ENCODE measurements around the gene MPHOSPH6.

DNA sequence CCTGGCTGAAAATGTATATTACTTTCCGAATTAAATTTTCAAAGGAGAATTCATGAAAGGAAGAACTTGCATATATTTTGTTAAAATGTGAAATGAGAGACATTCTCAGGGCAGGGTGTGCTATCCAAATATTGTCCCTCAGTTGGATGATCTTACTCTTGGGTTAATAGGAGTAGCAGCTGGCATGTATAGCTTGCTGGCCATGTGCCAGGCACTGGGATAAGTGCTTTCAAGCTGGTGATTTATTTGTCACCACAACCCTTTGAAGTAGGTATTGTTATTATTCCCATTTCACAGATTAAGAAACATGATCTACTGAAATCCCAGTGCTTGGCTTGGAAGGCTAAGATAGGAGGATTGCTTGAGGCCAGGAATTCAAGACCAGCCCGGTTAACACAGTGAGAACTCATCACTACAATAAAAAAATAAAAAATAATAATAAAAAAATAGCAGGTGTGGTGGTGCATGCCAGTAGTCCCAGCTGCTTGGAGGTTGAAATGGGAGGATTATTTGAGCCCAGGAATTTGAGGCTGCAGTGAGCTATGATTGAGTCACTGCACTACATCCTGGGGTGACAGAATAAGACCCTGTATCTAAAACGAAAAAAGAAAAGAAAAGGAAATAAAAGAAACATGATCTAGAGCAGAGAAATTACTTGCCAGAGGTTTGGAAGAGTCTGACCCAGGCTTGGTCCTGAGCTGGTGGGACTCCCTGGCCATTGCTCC is 11.6 kb upstream of the MPHOSPH6 start:
- TF ChIP-seq POLR2A (IDR thresholded peaks at IDR 0.05; ENCODE audit: low read length) (no peak), GATA1 (IDR thresholded peaks at IDR 0.05; ENCODE audit: low read depth, low read length) (no peak)
